HepG2 (cell line): ENCODE measurements around the gene IP6K1. TPM values are rescaled to one million over a fixed set of nuclear protein-coding genes. Genes with fewer than 3 reads are reported as not detected.

ENCODE experiments used
- ATAC-seq: fragments of 200-7000 bp; cut with Tn5 transposase; 3 replicates; pipeline ENCODE4 v1.9.1; 2020; ENCODE audit warnings: mild to moderate bottlenecking, moderate library complexity
- BruUV-seq: library from RNA; stranded (reverse); fragments of 400-500 nt; replicated peaks from 2 replicates; lab custom pipeline; 2021; lab: Mats Ljungman, UMichigan
- CTCF ChIA-PET: fragments of 300-600 bp; formaldehyde crosslinking; extraction: SDS; loops from one replicate; lab custom pipeline; 2021; ENCODE audit warnings: low total read pairs, inconsistent platforms, low intra/inter-chr PET ratio; lab: Yijun Ruan, JAX
- POLR2A ChIA-PET: fragments of 350-600 bp; sonication (Branson Sonifier 250); formaldehyde crosslinking; loops from one replicate; lab custom pipeline; 2020; ENCODE audit warnings: antibody characterized with exemption, inconsistent platforms; lab: Yijun Ruan, JAX
- DNase-seq: peaks from one replicate; pipeline ENCODE4 v3.0.0-alpha.2; 2015; ENCODE audit warnings: low spot score
- FAIRE-seq: peaks from 3 replicates; lab custom pipeline; 2011; peaks lifted over from hg19 to GRCh38; lab: Jason Lieb, UNC
- H2AFZ ChIP-seq: one replicate; pipeline ENCODE4 v1.6.1; 2011; ENCODE audit warnings: low read length, inconsistent platforms
- H3K27ac ChIP-seq: fragments of 300-600 bp; 3 replicates; pipeline ENCODE4 v1.8.0; 2011; ENCODE audit warnings: mixed run types, mild to moderate bottlenecking, mixed read lengths, low read length, inconsistent platforms; ENCODE audit not compliant: insufficient read depth; ENCODE audit errors: extremely low read length
- H3K27me3 ChIP-seq, 2 experiments: fragments of 200-600 bp in 1 of 2; 2 replicates in 1 of 2; 3 replicates in 1 of 2; pipeline versions ENCODE4 v1.6.0 to v1.8.0; 2011; ENCODE audit warnings: low read length in 2 of 2, mild to moderate bottlenecking in 2 of 2, moderate library complexity in 2 of 2, inconsistent platforms in 1 of 2; ENCODE audit not compliant: insufficient read depth in 2 of 2, control insufficient read depth in 1 of 2
- H3K36me3 ChIP-seq, 2 experiments: fragments of 200-600 bp in 1 of 2; replicated peaks in 1 of 2; 2 replicates in 1 of 2; 3 replicates in 1 of 2; pipeline versions ENCODE4 v1.5.1 to v1.8.0; 2011; ENCODE audit warnings: low read length in 2 of 2, inconsistent platforms in 1 of 2; ENCODE audit not compliant: insufficient read depth in 2 of 2, control insufficient read depth in 1 of 2
- H3K4me1 ChIP-seq: 2 replicates; pipeline ENCODE4 v1.5.1; 2012; ENCODE audit warnings: low read length, inconsistent platforms; ENCODE audit not compliant: insufficient read depth
- H3K4me2 ChIP-seq: 2 replicates; pipeline ENCODE4 v1.6.0; 2011; ENCODE audit warnings: low read depth, low read length, inconsistent platforms
- H3K4me3 ChIP-seq, 3 experiments: fragments of 200-600 bp in 1 of 3; sonication (generic), shearing (Covaris generic) in 1 of 3; replicated peaks in 1 of 3; 2 replicates each; pipeline ENCODE4 v1.5.1; 2011 to 2016; ENCODE audit warnings: low read length in 3 of 3, inconsistent platforms in 2 of 3, low read depth in 2 of 3, mild to moderate bottlenecking in 2 of 3, control low read depth in 1 of 3, mixed read lengths in 1 of 3; ENCODE audit not compliant: insufficient read depth in 1 of 3
- H3K79me2 ChIP-seq: one replicate; pipeline ENCODE4 v1.6.1; 2011; ENCODE audit warnings: low read length, inconsistent platforms; ENCODE audit not compliant: insufficient read depth
- H3K9ac ChIP-seq: 2 replicates; pipeline ENCODE4 v1.6.0; 2011; ENCODE audit warnings: mild to moderate bottlenecking, low read depth, low read length, inconsistent platforms; ENCODE audit not compliant: insufficient read depth
- H3K9me3 ChIP-seq: 2 replicates; pipeline ENCODE4 v1.5.1; 2012; ENCODE audit warnings: mild to moderate bottlenecking, low read length
- H4K20me1 ChIP-seq: 2 replicates; pipeline ENCODE4 v1.6.0; 2011; ENCODE audit warnings: inconsistent platforms, mild to moderate bottlenecking, low read length, moderate library complexity; ENCODE audit not compliant: insufficient read depth
- DNMT3B ChIP-seq: conservative IDR thresholded peaks from 2 replicates; pipeline ENCODE4 v1.6.1; 2016; ENCODE audit warnings: missing biosample characterization, control low read depth
- KDM5B ChIP-seq: sonication (generic); formaldehyde crosslinking; IDR thresholded peaks from 2 replicates; pipeline ENCODE4 v1.4.0; 2020; ENCODE audit warnings: missing genetic modification reagents, mild to moderate bottlenecking, borderline replicate concordance
- MIER3 ChIP-seq: IDR thresholded peaks from 2 replicates; pipeline ENCODE4 v1.6.1; 2016; ENCODE audit warnings: missing compliant biosample characterization, borderline replicate concordance
- NFYB ChIP-seq: sonication (generic); formaldehyde crosslinking; IDR thresholded peaks from 2 replicates; pipeline ENCODE4 v1.4.0; 2020; ENCODE audit warnings: missing genetic modification reagents
- PAF1 ChIP-seq: IDR thresholded peaks from 2 replicates; pipeline ENCODE4 v1.6.1; 2016; ENCODE audit warnings: missing genetic modification reagents, missing compliant biosample characterization
- POLR2G ChIP-seq: fragments of 200-400 bp; formaldehyde crosslinking; IDR thresholded peaks from 2 replicates; pipeline ENCODE4 v1.6.1; 2018; ENCODE audit warnings: mild to moderate bottlenecking, low read depth, low read length, moderate library complexity
- RBFOX2 ChIP-seq: fragments of 200-400 bp; formaldehyde crosslinking; IDR thresholded peaks from 2 replicates; pipeline ENCODE4 v1.6.1; 2017; ENCODE audit warnings: low read depth, mild to moderate bottlenecking, low read length
- SMAD3 ChIP-seq: sonication (generic); formaldehyde crosslinking; IDR thresholded peaks from 2 replicates; pipeline ENCODE4 v1.4.0; 2020; ENCODE audit warnings: missing genetic modification reagents
- TCF12 ChIP-seq, 2 experiments: fragments of 450-650 bp in 1 of 2; sonication (generic) in 1 of 2; formaldehyde crosslinking in 1 of 2; IDR thresholded peaks; 2 replicates each; pipeline versions ENCODE4 v1.6.1 to v1.8.0; 2017 to 2022; ENCODE audit warnings: antibody characterized with exemption in 1 of 2, mild to moderate bottlenecking in 1 of 2, missing genetic modification reagents in 1 of 2, moderate library complexity in 1 of 2
- WGBS: methylation state at CpG from one replicate; pipeline ENCODE4 v1.1.6; 2017; ENCODE audit warnings: low lambda C conversion rate; 5-methylcytosine and 5-hydroxymethylcytosine counted together
- in situ Hi-C: cut with HindIII; loops from 2 replicates; pipeline ENCODE4 v1.10.0; 2017; ENCODE audit warnings: low pct_unique_long_range_greater_than_20kb; ENCODE audit not compliant: extremely low pct_ligation_motif_present
- intact Hi-C: fragments of 100-400 bp; cut with micrococcal nuclease; formaldehyde crosslinking; loops from one replicate; pipeline ENCODE4 v1.10.0; 2022; ENCODE audit not compliant: unreplicated experiment
- polyA plus RNA-seq, 8 experiments: library from polyadenylated mRNA; depleted of rRNA in 3 of 8; stranded (reverse) in 7 of 8; unstranded in 1 of 8; fragments of >200 nt; fragmentation: Illumina TruSeq in 4 of 8; extraction: Trizol in 4 of 8; gene quantifications; 2 replicates each; pipeline versions ENCODE4 v1.2.1 to v1.2.3, GENCODE V29; 2011 to 2016; ENCODE audit warnings: low read depth in 4 of 8, missing spikeins in 1 of 8, mixed read lengths in 1 of 8; ENCODE audit not compliant: insufficient read depth in 1 of 8
- total RNA-seq, 5 experiments: library from RNA; depleted of rRNA; stranded (reverse); fragments of >200 nt; fragmentation: Illumina TruSeq; extraction: Trizol; gene quantifications; 2 replicates each; pipeline ENCODE4 v1.2.3, GENCODE V29; 2016; ENCODE audit warnings: low read depth in 1 of 5

The IP6K1 gene
- total and polyA plus RNA-seq, 2 of the 13 experiments (the other 11 are each of a cell fraction or from before 2014, with no cell fraction given): 17.7 to 29.7 TPM

DNA sequence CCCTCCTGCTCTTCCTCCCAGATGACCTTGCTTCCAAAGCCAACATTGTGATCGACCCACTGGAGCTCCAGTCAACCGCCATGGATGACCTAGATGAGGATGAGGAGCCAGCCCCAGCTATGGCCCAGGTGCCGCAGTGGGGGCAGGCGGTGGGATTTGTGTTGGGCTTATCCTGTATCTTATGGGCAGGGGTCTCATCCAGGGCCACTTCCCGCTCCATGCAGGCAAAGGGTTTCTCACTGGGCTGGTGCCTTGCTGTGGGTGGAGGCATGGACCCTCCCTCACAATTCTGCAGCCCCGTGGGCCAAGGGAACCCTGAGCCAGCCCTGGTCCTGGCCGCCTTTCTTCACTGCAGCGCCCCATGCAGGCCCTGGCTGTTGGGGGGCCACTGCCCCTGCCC lies 81.7 kb downstream of the IP6K1 start:
- Histone ChIP-seq H2AFZ (no peak overlapping the region), H3K4me1 (no peaks in the 10 kb centered on the region)
- 100% methylated on average over 4 of the region's 8 CpGs for WGBS
- CTCF ChIA-PET: interaction anchor here (1.7 to 2.3 kb wide), 2 partner anchors 135 to 201 kb away, joined by 7 to 14 read pairs; no protein-coding TSS in a partner anchor
- 0 out of 2 replicates have a peak, but pooled peaks have one; percentile 25 for TF ChIP-seq RBFOX2
- TF ChIP-seq SMAD3 (CRISPR knock-in tag): no peak
- TF ChIP-seq, all 625 proteins: peak for 1
- no peaks in the 10 kb centered on the region for H4K20me1 ChIP-seq
- H3K4me2 ChIP-seq: no peak overlapping the region
- no peaks in the 10 kb centered on the region for H3K9me3 ChIP-seq
- ATAC-seq (no peak), DNase-seq (no peak), FAIRE-seq (no peak)
- no peaks in the 10 kb centered on the region for H3K79me2 ChIP-seq
- no TSS peak for BruUV-seq
- in situ Hi-C loops: loop anchor here (5.0 kb wide), 2 partner anchors 133 to 203 kb away; no protein-coding TSS in a partner anchor
- no peak overlapping the region for H3K9ac ChIP-seq
- intact Hi-C loops: no loop called here
- no peaks in the 10 kb centered on the region; a peak in 1 of 5 replicates for H3K27me3 ChIP-seq
- no peak overlapping the region for H3K27ac ChIP-seq
- no peak overlapping the region for H3K4me3 ChIP-seq
- POLR2A ChIA-PET: no interaction called here
- H3K36me3 ChIP-seq: peaks cover 34 to 71% of the 10 kb centered on the region in 2 experiments

GRCh38 chr3:49703956-49704355 lies 82.4 kb downstream of the IP6K1 start:
- ATAC-seq (no peak), FAIRE-seq (no peak), DNase-seq (no peak)
- H3K4me3 ChIP-seq: no peak overlapping the region
- no peaks in the 10 kb centered on the region for H3K4me1 ChIP-seq
- CTCF ChIA-PET: interaction anchor here (1.7 to 2.3 kb wide), 2 partner anchors 135 to 202 kb away, joined by 7 to 14 read pairs; no protein-coding TSS in a partner anchor
- peaks cover 36 to 74% of the 10 kb centered on the region in 2 experiments for H3K36me3 ChIP-seq
- 96% methylated on average over 7 of the region's 7 CpGs for WGBS
- no peak overlapping the region for H3K27ac ChIP-seq
- no peak overlapping the region for H2AFZ ChIP-seq
- H3K9ac ChIP-seq: no peak overlapping the region
- no peak overlapping the region for H3K4me2 ChIP-seq
- BruUV-seq: no TSS peak
- H3K27me3 ChIP-seq: no peaks in the 10 kb centered on the region; a peak in 1 of 5 replicates
- no peaks in the 10 kb centered on the region for H3K79me2 ChIP-seq
- no peaks in the 10 kb centered on the region for H3K9me3 ChIP-seq
- TF ChIP-seq TCF12 (IDR thresholded peaks at IDR 0.05): no peak
- TF ChIP-seq TCF12 (CRISPR knock-in tag; IDR thresholded peaks at IDR 0.05): no peak
- TF ChIP-seq DNMT3B (CRISPR knock-in tag): no peak
- TF ChIP-seq POLR2G: 0 out of 2 replicates have a peak, but pooled peaks have one; percentile 29
- no peak for TF ChIP-seq NFYB (CRISPR knock-in tag)
- TF ChIP-seq MIER3: no peak
- 0 out of 2 replicates have a peak, but pooled peaks have one; percentile 8 for TF ChIP-seq KDM5B (CRISPR knock-in tag)
- no peak for TF ChIP-seq PAF1
- no peaks in the 10 kb centered on the region for H4K20me1 ChIP-seq
- in situ Hi-C loops (loop anchor here (5.0 kb wide), 2 partner anchors 133 to 203 kb away; no protein-coding TSS in a partner anchor), intact Hi-C loops (loop anchor here (1.0 to 2.0 kb wide), 2 partner anchors 135 to 203 kb away; no protein-coding TSS in a partner anchor)
- POLR2A ChIA-PET: no interaction called here
